HL-60 (cell line): Measurements from ENCODE around the gene PDCD2.

Experiments
- DNase-seq, 2 experiments: peaks; one replicate each; pipeline ENCODE4 v3.0.0-alpha.2; 2010 to 2020; ENCODE audit warnings: low read depth in 1 of 2, low spot score in 1 of 2
- H3K27ac ChIP-seq: fragments of 250-450 bp; sonication (Bioruptor Pico); replicated peaks from 2 replicates; pipeline ENCODE4 v1.5.1; 2020; ENCODE audit warnings: mild to moderate bottlenecking, moderate library complexity
- H3K27me3 ChIP-seq: fragments of 250-450 bp; sonication (Bioruptor Pico); 2 replicates; pipeline ENCODE4 v1.5.1; 2021; ENCODE audit warnings: mild to moderate bottlenecking, moderate library complexity; ENCODE audit not compliant: insufficient read depth, poor library complexity, severe bottlenecking
- H3K4me3 ChIP-seq: replicated peaks from 2 replicates; pipeline ENCODE4 v1.5.1; 2011; ENCODE audit warnings: mild to moderate bottlenecking, control low read depth, low read length; ENCODE audit not compliant: insufficient read depth
- GABPA ChIP-seq: IDR thresholded peaks from 2 replicates; pipeline ENCODE4 v1.6.1; 2012; ENCODE audit warnings: low read depth
- POLR2AphosphoS5 ChIP-seq: IDR thresholded peaks from 2 replicates; pipeline ENCODE4 v1.6.1; 2012; ENCODE audit warnings: low read depth
- SPI1 ChIP-seq: IDR thresholded peaks from 2 replicates; pipeline ENCODE4 v1.6.1; 2012; ENCODE audit warnings: low read depth, mild to moderate bottlenecking, borderline replicate concordance
- TF ChIP-seq, protein P1 (sequence below): IDR thresholded peaks from one replicate; pipeline ENCODE4 v1.5.1; 2011; ENCODE audit warnings: low read length, control low read depth, inconsistent platforms; ENCODE audit not compliant: insufficient read depth
- TF ChIP-seq, protein P2 (sequence below): IDR thresholded peaks from 2 replicates; pipeline ENCODE4 v1.6.1; 2012; ENCODE audit warnings: low read depth; ENCODE audit not compliant: insufficient replicate concordance

PDCD2 gene

DNA sequence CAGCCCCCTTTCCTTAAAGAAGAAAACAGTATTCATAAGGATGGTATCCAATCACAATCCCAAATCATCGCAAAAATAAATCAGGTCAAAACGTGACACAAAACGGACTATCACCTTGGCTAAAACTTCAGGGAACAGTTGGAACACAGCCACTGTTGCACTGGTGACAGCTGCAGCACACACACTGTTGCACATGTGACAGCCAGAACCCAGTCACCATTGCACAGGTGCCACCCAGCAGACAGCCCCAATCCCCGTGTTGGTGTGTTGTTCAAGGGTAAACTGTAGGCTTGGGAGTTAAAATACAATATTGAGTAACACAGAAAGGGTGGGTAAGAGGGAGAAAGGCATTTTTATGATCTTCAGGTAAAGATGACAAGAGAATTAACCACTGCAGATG is 47.1 kb downstream of the PDCD2 start:
- Histone ChIP-seq H3K27me3 (no peaks in the 10 kb centered on the region), H3K27ac (no peak overlapping the region), H3K4me3 (no peak overlapping the region)
- DNase-seq = no peak
- TF ChIP-seq GABPA (no peak), POLR2AphosphoS5 (no peak), SPI1 (no peak)
- TF ChIP-seq, protein P1, sequence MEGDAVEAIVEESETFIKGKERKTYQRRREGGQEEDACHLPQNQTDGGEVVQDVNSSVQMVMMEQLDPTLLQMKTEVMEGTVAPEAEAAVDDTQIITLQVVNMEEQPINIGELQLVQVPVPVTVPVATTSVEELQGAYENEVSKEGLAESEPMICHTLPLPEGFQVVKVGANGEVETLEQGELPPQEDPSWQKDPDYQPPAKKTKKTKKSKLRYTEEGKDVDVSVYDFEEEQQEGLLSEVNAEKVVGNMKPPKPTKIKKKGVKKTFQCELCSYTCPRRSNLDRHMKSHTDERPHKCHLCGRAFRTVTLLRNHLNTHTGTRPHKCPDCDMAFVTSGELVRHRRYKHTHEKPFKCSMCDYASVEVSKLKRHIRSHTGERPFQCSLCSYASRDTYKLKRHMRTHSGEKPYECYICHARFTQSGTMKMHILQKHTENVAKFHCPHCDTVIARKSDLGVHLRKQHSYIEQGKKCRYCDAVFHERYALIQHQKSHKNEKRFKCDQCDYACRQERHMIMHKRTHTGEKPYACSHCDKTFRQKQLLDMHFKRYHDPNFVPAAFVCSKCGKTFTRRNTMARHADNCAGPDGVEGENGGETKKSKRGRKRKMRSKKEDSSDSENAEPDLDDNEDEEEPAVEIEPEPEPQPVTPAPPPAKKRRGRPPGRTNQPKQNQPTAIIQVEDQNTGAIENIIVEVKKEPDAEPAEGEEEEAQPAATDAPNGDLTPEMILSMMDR = no peak
- TF ChIP-seq, protein P2, sequence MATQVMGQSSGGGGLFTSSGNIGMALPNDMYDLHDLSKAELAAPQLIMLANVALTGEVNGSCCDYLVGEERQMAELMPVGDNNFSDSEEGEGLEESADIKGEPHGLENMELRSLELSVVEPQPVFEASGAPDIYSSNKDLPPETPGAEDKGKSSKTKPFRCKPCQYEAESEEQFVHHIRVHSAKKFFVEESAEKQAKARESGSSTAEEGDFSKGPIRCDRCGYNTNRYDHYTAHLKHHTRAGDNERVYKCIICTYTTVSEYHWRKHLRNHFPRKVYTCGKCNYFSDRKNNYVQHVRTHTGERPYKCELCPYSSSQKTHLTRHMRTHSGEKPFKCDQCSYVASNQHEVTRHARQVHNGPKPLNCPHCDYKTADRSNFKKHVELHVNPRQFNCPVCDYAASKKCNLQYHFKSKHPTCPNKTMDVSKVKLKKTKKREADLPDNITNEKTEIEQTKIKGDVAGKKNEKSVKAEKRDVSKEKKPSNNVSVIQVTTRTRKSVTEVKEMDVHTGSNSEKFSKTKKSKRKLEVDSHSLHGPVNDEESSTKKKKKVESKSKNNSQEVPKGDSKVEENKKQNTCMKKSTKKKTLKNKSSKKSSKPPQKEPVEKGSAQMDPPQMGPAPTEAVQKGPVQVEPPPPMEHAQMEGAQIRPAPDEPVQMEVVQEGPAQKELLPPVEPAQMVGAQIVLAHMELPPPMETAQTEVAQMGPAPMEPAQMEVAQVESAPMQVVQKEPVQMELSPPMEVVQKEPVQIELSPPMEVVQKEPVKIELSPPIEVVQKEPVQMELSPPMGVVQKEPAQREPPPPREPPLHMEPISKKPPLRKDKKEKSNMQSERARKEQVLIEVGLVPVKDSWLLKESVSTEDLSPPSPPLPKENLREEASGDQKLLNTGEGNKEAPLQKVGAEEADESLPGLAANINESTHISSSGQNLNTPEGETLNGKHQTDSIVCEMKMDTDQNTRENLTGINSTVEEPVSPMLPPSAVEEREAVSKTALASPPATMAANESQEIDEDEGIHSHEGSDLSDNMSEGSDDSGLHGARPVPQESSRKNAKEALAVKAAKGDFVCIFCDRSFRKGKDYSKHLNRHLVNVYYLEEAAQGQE = no peak

DNA sequence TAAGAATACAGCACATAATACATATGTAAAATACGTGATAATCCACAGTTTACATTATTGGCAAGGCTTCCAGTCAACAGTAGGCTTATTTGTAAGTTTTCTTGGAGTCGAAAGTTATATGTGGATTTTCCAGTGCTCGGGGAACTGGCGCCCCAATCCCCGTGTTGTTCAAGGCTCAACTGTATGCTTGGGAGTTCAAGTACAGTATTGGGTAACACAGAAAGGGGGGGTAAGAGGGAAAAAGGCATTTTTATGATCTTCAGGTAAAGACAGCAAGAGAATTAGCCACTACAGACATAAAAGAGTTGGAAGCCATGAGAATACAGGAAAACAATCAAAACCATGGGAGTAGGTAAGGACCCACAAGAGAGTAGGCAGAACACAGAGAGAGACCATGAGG is 47.8 kb downstream of the PDCD2 start:
- no peak for DNase-seq
- no peaks in the 10 kb centered on the region for H3K27me3 ChIP-seq
- H3K27ac ChIP-seq = no peak overlapping the region
- TF ChIP-seq POLR2AphosphoS5 (no peak), SPI1 (no peak), GABPA (no peak)
- TF ChIP-seq, protein P1 = no peak
- TF ChIP-seq, protein P2 = no peak
- no peak overlapping the region for H3K4me3 ChIP-seq

DNA sequence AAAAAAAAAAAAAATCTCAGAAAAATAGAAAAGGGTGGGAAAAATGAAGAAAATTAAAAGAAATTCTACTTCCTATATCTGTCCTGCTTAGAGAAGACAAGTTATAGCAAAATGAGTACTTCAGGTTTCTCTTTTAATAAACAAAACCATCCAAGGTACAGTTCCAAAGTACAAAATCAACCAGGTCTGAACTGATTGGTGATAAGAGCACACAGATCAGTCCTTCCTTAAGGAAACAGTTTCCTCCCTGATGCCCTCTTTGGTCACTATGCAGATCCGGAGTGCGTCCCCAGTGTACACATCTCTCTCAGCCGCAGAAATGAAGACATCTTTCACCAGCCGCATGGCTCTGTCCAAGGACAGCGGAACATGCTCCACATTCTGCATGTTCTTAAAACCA is 49.4 kb downstream of the PDCD2 start:
- Histone ChIP-seq H3K27me3 (no peaks in the 10 kb centered on the region), H3K27ac (no peak overlapping the region), H3K4me3 (no peak overlapping the region)
- no peak for DNase-seq
- TF ChIP-seq GABPA (no peak), POLR2AphosphoS5 (no peak), SPI1 (no peak)
- TF ChIP-seq, protein P2 = no peak
- TF ChIP-seq, protein P1 = no peak
